ENCODE results near the gene FAM83G. TPM values are rescaled to one million over a fixed set of nuclear protein-coding genes. Genes with fewer than 3 reads are reported as not detected.

The FAM83G gene
- total RNA-seq, 1 experiment from 2014 or later: 31.4 TPM

GRCh38 chr17:18978655-18979054, 25.9 kb downstream of the FAM83G start:
- ChIA-PET POLR2A (no interaction called here), CTCF (no interaction called here)
- H3K27me3 Mint-ChIP-seq (ENCODE audit: low read depth): no peaks in the 10 kb centered on the region
- DNase-seq (ENCODE audit: low spot score) (no peak), ATAC-seq (no peak)
- no peaks in the 10 kb centered on the region for H3K9me3 Mint-ChIP-seq
- TF ChIP-seq JUN (CRISPR knock-in tag; IDR thresholded peaks at IDR 0.05) (no peak), ZNF671 (CRISPR knock-in tag; IDR thresholded peaks at IDR 0.05) (no peak), E2F1 (CRISPR knock-in tag; IDR thresholded peaks at IDR 0.05) (no peak)
- no peak overlapping the region for H3K27ac Mint-ChIP-seq
- H3K4me3 Mint-ChIP-seq: no peak overlapping the region
- no peaks in the 10 kb centered on the region for H3K4me1 Mint-ChIP-seq
- peaks cover 17% of the 10 kb centered on the region for H3K36me3 Mint-ChIP-seq

GRCh38 chr17:18978050-18978449, 26.5 kb downstream of the FAM83G start:
- Mint-ChIP-seq H3K9me3 (no peaks in the 10 kb centered on the region), H3K27me3 (ENCODE audit: low read depth) (no peaks in the 10 kb centered on the region), H3K4me1 (no peaks in the 10 kb centered on the region), H3K4me3 (no peak overlapping the region), H3K27ac (no peak overlapping the region), H3K36me3 (peaks cover 21% of the 10 kb centered on the region)
- TF ChIP-seq SMAD4 (CRISPR knock-in tag; IDR thresholded peaks at IDR 0.05) (no peak), ZNF281 (CRISPR knock-in tag; IDR thresholded peaks at IDR 0.05) (no peak), JUN (CRISPR knock-in tag; IDR thresholded peaks at IDR 0.05) (no peak), NFYB (CRISPR knock-in tag; conservative IDR thresholded peaks at IDR 0.05; ENCODE audit: low read depth) (no peak), GABPB1 (CRISPR knock-in tag; IDR thresholded peaks at IDR 0.05) (no peak), AR (CRISPR knock-in tag; IDR thresholded peaks at IDR 0.05) (no peak), HMGA2 (CRISPR knock-in tag; IDR thresholded peaks at IDR 0.05) (no peak), ZNF532 (CRISPR knock-in tag; IDR thresholded peaks at IDR 0.05; ENCODE audit: borderline replicate concordance) (no peak)
- ATAC-seq: no peak
- ChIA-PET CTCF (no interaction called here), POLR2A (no interaction called here)
- no peak for DNase-seq (ENCODE audit: low spot score)

GRCh38 chr17:18977646-18978045, 26.9 kb downstream of the FAM83G start:
- ChIA-PET CTCF (no interaction called here), POLR2A (no interaction called here)
- Mint-ChIP-seq H3K4me3 (no peak overlapping the region), H3K27ac (no peak overlapping the region), H3K27me3 (ENCODE audit: low read depth) (no peaks in the 10 kb centered on the region), H3K36me3 (peaks cover 21% of the 10 kb centered on the region), H3K9me3 (no peaks in the 10 kb centered on the region), H3K4me1 (no peaks in the 10 kb centered on the region)
- no peak for DNase-seq (ENCODE audit: low spot score)
- ATAC-seq: no peak
- TF ChIP-seq AR (CRISPR knock-in tag; IDR thresholded peaks at IDR 0.05) (no peak), CREM (CRISPR knock-in tag; IDR thresholded peaks at IDR 0.05) (no peak), ATF3 (CRISPR knock-in tag; conservative IDR thresholded peaks at IDR 0.05) (no peak), ETV6 (CRISPR knock-in tag; IDR thresholded peaks at IDR 0.05) (no peak), ATF1 (CRISPR knock-in tag; IDR thresholded peaks at IDR 0.05) (no peak), HMGA2 (CRISPR knock-in tag; IDR thresholded peaks at IDR 0.05) (no peak)
